Suprapubic skin (tissue), 4 donors: Measurements from ENCODE around the gene CEP131. TPM values are rescaled to one million over a fixed set of nuclear protein-coding genes. Genes with fewer than 3 reads are reported as not detected.

Experiments used
- DNase-seq, 2 donors: peaks; one replicate each; pipeline ENCODE4 v3.0.0-alpha.2; 2019; ENCODE audit warnings: low spot score in 2 of 2
- H3K27ac ChIP-seq: fragments of 200-600 bp; sonication (generic); one replicate; pipeline ENCODE4 v1.5.1; 2019
- H3K27me3 ChIP-seq: fragments of 200-600 bp; sonication (generic); one replicate; pipeline ENCODE4 v1.5.1; 2019
- H3K36me3 ChIP-seq: fragments of 200-600 bp; sonication (generic); one replicate; pipeline ENCODE4 v1.5.1; 2019
- H3K4me1 ChIP-seq: fragments of 200-600 bp; sonication (generic); one replicate; pipeline ENCODE4 v1.5.1; 2019
- H3K4me3 ChIP-seq: fragments of 200-600 bp; sonication (generic); one replicate; pipeline ENCODE4 v1.5.1; 2019; ENCODE audit warnings: mild to moderate bottlenecking
- H3K9me3 ChIP-seq: fragments of 200-600 bp; sonication (generic); one replicate; pipeline ENCODE4 v1.5.1; 2019
- CTCF ChIP-seq, 2 donors: fragments of 200-600 bp in 1 of 2; fragments of 450-650 bp in 1 of 2; sonication (generic) in 1 of 2; IDR thresholded peaks; one replicate each; pipeline ENCODE4 v1.5.1; 2016 to 2019; ENCODE audit warnings: antibody characterized with exemption in 2 of 2, mild to moderate bottlenecking in 1 of 2, moderate library complexity in 1 of 2
- EP300 ChIP-seq: sonication (generic); formaldehyde crosslinking; IDR thresholded peaks from one replicate; pipeline ENCODE4 v1.6.1; 2017; ENCODE audit warnings: antibody characterized with exemption
- POLR2A ChIP-seq, 2 donors: fragments of 450-650 bp; IDR thresholded peaks; one replicate each; pipeline ENCODE4 v1.6.1; 2017; ENCODE audit warnings: antibody characterized with exemption in 2 of 2, mild to moderate bottlenecking in 2 of 2, moderate library complexity in 2 of 2
- POLR2AphosphoS5 ChIP-seq, 3 donors: sonication (generic); formaldehyde crosslinking; IDR thresholded peaks; one replicate each; pipeline ENCODE4 v1.6.1; 2017; ENCODE audit warnings: antibody characterized with exemption in 3 of 3
- WGBS: methylation state at CpG from one replicate; pipeline ENCODE4 v1.1.5; 2018; 5-methylcytosine and 5-hydroxymethylcytosine counted together
- total RNA-seq, 4 donors: library from RNA; depleted of rRNA; stranded (reverse); fragments of >200 nt; gene quantifications; one replicate each; pipeline ENCODE4 v1.1.0, GENCODE V29; 2016

The CEP131 gene
- total RNA-seq, 4 donors from 2014 or later: 4.2 to 9.5 (median 8.0) TPM

GRCh38 chr17:81144423-81144781 is 78.4 kb downstream of the CEP131 start:
- Histone ChIP-seq H3K36me3 (no peaks in the 10 kb centered on the region), H3K9me3 (no peaks in the 10 kb centered on the region), H3K27ac (no peak overlapping the region), H3K4me1 (peaks cover 11% of the 10 kb centered on the region), H3K4me3 (no peak overlapping the region), H3K27me3 (peaks cover under 1% of the 10 kb centered on the region)
- TF ChIP-seq CTCF (IDR thresholded peaks at IDR 0.05) (no peak), EP300 (no peak), POLR2AphosphoS5 (IDR thresholded peaks at IDR 0.05) (no peak), POLR2A (IDR thresholded peaks at IDR 0.05) (no peak)
- 88% methylated on average over 7 of the region's 14 CpGs for whole genome bisulfite sequencing
- no peak for DNase-seq

- no peak overlapping the region for H3K4me3 ChIP-seq
- TF ChIP-seq CTCF (IDR thresholded peaks at IDR 0.05): no peak
- no peak for TF ChIP-seq POLR2A (IDR thresholded peaks at IDR 0.05)
- no peaks in the 10 kb centered on the region for H3K27me3 ChIP-seq
- H3K9me3 ChIP-seq: no peaks in the 10 kb centered on the region
- 71% methylated on average over 6 of the region's 17 CpGs for WGBS
- H3K4me1 ChIP-seq: peaks cover 11% of the 10 kb centered on the region
- H3K27ac ChIP-seq: no peak overlapping the region
- no peak for DNase-seq
- no peaks in the 10 kb centered on the region for H3K36me3 ChIP-seq
Measured at GRCh38 chr17:81143717-81144422, 78.9 kb downstream of the CEP131 start.

- Histone ChIP-seq H3K4me3 (no peak overlapping the region), H3K27ac (no peak overlapping the region), H3K36me3 (no peaks in the 10 kb centered on the region), H3K9me3 (no peaks in the 10 kb centered on the region), H3K4me1 (peaks cover 11% of the 10 kb centered on the region), H3K27me3 (no peaks in the 10 kb centered on the region)
- TF ChIP-seq POLR2A (IDR thresholded peaks at IDR 0.05) (no peak), CTCF (IDR thresholded peaks at IDR 0.05) (no peak), POLR2AphosphoS5 (IDR thresholded peaks at IDR 0.05) (no peak), EP300 (no peak)
- DNase-seq: no peak
- WGBS: 83% methylated on average over 2 of the region's 11 CpGs
Measured at GRCh38 chr17:81143200-81143527, 79.6 kb downstream of the CEP131 start.

GRCh38 chr17:81142301-81143199 is 80.2 kb downstream of the CEP131 start:
- no peak for DNase-seq
- Histone ChIP-seq H3K27me3 (no peaks in the 10 kb centered on the region), H3K4me1 (peaks cover 11% of the 10 kb centered on the region), H3K27ac (no peak overlapping the region), H3K4me3 (no peak overlapping the region), H3K36me3 (no peaks in the 10 kb centered on the region), H3K9me3 (no peaks in the 10 kb centered on the region)
- TF ChIP-seq POLR2AphosphoS5 (IDR thresholded peaks at IDR 0.05) (no peak), CTCF (IDR thresholded peaks at IDR 0.05) (peak; percentile 17 to 63), POLR2A (IDR thresholded peaks at IDR 0.05) (no peak), EP300 (no peak)
- 53% methylated on average over 12 of the region's 25 CpGs for WGBS

- H3K36me3 ChIP-seq: no peaks in the 10 kb centered on the region
- no peaks in the 10 kb centered on the region for H3K27me3 ChIP-seq
- 91% methylated on average over 33 of the region's 37 CpGs for WGBS
- peaks cover 11% of the 10 kb centered on the region for H3K4me1 ChIP-seq
- no peak overlapping the region for H3K4me3 ChIP-seq
- no peak for DNase-seq
- TF ChIP-seq POLR2A (IDR thresholded peaks at IDR 0.05) (no peak), CTCF (IDR thresholded peaks at IDR 0.05) (no peak), POLR2AphosphoS5 (IDR thresholded peaks at IDR 0.05) (no peak), EP300 (no peak)
- no peaks in the 10 kb centered on the region for H3K9me3 ChIP-seq
- H3K27ac ChIP-seq: no peak overlapping the region
Measured at GRCh38 chr17:81140695-81141094, 82.1 kb downstream of the CEP131 start.
